GM18526 (cell line): ENCODE measurements around the gene CPXM1.

Experiments
- POLR2A ChIP-seq: IDR thresholded peaks from 3 replicates; pipeline ENCODE4 v1.6.1; 2011; ENCODE audit not compliant: insufficient read length; ENCODE audit errors: extremely low read depth

The CPXM1 gene

GRCh38 chr20:2833761-2834160 is 33.3 kb upstream of the CPXM1 start:
- no peak for TF ChIP-seq POLR2A

DNA sequence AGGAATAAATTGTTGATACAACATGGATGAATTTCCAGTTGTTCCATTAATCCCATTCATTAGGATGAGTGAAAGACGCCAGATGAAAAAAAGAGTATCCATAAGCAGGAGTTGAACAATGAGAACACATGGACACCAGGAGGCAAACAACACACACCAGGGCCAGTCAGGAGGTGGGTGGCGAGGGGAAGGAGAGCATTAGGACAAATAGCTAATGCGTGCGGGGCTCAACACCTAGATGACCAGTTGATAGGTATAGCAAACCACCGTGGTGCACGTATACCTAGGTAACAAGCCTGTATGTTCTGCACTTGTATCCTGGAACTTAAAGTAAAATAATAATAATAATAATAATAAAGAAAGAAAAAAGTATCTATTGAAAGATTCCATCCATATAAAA is 28.9 kb upstream of the CPXM1 start:
- TF ChIP-seq POLR2A, result no peak

DNA sequence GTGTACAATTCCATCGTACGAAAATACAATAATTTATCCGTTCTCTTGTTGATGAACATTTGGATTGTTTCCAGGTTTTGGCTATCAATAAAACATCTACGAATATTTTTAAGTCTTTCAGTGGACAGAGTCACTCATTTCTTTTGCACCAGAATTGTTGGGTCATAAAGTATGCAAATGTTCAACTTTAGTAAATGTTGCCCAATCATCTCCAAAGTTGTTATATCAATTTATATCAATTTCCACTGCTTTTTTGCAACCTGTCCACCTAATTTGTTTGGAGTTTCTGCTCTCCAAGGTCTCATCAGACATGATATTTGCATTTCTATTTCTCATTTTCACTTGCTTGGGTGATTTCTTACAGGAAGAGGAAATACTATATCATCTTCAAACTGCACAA is 26.2 kb upstream of the CPXM1 start:
- TF ChIP-seq POLR2A, result no peak

- no peak for TF ChIP-seq POLR2A
Measured at GRCh38 chr20:2825761-2826160, 25.3 kb upstream of the CPXM1 start.

GRCh38 chr20:2822073-2822472 is 21.6 kb upstream of the CPXM1 start:
- no peak for TF ChIP-seq POLR2A

- no peak for TF ChIP-seq POLR2A
Measured at GRCh38 chr20:2820896-2821869, 20.8 kb upstream of the CPXM1 start.

- TF ChIP-seq POLR2A, result no peak
Measured at GRCh38 chr20:2820084-2820895, 19.9 kb upstream of the CPXM1 start.

DNA sequence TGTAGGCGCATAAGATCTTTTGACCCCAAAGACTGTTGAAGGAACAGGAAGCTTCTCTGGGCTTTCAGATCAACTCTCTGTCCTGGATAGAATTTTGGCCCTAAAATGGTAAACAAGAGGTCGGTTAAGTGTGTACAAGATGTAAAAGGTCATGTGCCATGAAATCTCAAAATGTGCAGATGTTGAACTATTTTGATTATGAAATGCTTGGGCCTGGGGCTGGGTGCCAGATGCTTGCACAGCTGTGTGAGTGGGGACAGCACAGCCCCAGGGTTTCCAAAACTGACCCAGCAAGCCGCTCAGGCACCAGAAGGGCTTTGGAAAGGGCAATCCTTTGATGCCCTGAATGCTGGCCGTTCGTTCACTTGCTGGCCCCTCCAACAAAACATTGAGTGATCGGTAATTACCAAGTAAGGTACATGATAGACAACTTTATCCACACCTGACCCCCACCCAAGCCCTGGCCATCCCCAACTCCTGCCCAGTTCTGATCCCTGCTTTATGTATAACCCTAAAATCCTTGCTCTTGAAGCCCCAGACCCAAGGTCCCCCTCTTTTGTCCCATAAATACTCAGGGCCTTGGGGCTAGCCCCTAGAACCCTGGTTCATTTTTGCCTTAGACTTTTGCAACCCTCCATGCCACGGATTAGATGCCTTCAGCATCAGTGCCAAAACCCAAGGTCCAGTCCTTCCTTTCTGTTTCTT is 17.6 kb upstream of the CPXM1 start:
- no peak for TF ChIP-seq POLR2A

DNA sequence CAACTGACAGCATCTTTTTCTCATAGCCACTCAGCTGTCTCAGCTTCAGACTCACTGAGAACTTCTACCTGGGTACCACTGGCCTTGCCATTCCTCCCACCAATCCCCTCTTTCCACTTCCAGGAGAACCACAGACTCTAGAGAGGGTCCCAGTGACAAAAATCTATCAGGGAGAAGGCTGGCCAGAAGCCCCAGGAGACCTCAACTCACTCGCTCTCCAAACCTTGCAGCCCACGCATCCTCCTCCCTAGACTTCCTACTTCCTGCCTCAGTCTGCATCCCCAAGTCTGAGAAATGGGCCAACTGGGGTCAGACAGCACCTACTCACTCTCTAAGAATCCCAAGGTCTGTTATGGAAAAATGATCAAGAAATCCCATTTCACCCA is 16.9 kb upstream of the CPXM1 start:
- TF ChIP-seq POLR2A, result no peak

GRCh38 chr20:2816583-2817340 is 16.3 kb upstream of the CPXM1 start:
- no peak for TF ChIP-seq POLR2A

- no peak for TF ChIP-seq POLR2A
Measured at GRCh38 chr20:2816030-2816582, 15.7 kb upstream of the CPXM1 start, which contains the start of gene TMEM239. Gene TMEM239, plus strand, starts transcription at chr20:2816364. Its CDS starts 191 bp downstream, at chr20:2816555.

DNA sequence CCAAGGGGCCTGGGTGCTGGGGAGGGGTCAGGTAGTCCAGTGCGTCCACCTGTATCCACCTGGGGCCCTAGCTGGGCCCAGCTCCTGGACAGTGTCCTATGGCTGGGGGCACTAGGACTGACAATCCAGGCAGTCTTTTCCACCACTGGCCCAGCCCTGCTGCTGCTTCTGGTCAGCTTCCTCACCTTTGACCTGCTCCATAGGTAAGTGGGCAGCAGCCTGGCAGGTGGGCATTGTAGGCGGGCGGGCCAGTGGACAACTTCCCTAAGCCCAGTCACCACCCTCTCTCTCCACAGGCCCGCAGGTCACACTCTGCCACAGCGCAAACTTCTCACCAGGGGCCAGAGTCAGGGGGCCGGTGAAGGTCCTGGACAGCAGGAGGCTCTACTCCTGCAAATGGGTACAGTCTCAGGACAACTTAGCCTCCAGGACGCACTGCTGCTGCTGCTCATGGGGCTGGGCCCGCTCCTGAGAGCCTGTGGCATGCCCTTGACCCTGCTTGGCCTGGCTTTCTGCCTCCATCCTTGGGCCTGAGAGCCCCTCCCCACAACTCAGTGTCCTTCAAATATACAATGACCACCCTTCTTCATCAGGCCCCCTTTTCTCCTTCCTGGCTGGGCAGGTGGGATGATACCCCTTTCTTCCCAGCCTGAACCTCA is 14.9 kb upstream of the CPXM1 start:
- TF ChIP-seq POLR2A, result no peak

- TF ChIP-seq POLR2A, result no peak
Measured at GRCh38 chr20:2814587-2815051, 14.2 kb upstream of the CPXM1 start, which contains the start of gene C20orf141. Gene C20orf141, plus strand, starts transcription at chr20:2814987. Its CDS starts 198 bp downstream, at chr20:2815185.

DNA sequence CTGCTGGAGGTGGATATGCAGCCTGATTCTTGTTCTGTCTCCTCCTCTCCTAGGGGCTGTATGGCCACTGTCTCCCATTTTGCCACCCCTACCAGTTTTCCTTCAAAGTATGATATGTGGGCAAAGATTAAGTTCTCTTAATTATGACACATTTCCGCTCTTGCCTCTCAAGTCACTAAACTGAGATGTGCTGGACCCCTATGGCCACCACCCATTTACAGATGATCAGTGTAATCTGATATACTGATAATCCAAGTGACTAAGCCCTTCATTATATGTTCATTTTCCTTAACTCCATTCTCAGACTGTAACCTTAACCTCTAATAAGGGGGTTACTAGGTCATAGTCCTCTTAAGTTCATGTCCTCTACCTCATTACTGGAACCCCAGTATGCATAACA is 13.6 kb upstream of the CPXM1 start:
- TF ChIP-seq POLR2A, result no peak
